GM12872 (cell line): Measurements from ENCODE around the gene CCDC60.

ENCODE experiments used
- TF ChIP-seq, protein P1 (sequence below): IDR thresholded peaks from 3 replicates; pipeline ENCODE4 v1.5.1; 2011; ENCODE audit warnings: low read depth, mild to moderate bottlenecking, low read length, moderate library complexity; ENCODE audit not compliant: insufficient read depth

CCDC60 gene

DNA sequence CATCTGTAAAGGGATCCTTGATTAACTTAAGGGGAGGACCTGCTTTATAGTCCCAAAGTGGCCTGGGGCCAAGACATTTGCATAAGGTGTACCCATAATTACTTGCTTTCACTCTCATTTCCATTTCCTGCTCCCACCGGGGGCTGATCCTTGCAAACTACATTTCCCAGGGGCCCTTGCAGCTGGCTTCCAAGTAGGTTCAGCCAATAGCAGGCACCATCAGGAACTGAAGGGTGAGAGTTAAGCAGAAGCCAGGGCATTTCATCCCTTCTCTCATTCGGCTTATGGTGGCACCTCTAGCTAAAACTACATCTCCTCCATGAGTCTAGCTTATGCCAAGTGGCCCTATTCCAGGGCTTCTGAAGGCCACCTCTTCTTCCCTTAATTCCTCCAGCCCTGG, 88.8 kb downstream of the CCDC60 start:
- TF ChIP-seq, protein P1, sequence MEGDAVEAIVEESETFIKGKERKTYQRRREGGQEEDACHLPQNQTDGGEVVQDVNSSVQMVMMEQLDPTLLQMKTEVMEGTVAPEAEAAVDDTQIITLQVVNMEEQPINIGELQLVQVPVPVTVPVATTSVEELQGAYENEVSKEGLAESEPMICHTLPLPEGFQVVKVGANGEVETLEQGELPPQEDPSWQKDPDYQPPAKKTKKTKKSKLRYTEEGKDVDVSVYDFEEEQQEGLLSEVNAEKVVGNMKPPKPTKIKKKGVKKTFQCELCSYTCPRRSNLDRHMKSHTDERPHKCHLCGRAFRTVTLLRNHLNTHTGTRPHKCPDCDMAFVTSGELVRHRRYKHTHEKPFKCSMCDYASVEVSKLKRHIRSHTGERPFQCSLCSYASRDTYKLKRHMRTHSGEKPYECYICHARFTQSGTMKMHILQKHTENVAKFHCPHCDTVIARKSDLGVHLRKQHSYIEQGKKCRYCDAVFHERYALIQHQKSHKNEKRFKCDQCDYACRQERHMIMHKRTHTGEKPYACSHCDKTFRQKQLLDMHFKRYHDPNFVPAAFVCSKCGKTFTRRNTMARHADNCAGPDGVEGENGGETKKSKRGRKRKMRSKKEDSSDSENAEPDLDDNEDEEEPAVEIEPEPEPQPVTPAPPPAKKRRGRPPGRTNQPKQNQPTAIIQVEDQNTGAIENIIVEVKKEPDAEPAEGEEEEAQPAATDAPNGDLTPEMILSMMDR: no peak

DNA sequence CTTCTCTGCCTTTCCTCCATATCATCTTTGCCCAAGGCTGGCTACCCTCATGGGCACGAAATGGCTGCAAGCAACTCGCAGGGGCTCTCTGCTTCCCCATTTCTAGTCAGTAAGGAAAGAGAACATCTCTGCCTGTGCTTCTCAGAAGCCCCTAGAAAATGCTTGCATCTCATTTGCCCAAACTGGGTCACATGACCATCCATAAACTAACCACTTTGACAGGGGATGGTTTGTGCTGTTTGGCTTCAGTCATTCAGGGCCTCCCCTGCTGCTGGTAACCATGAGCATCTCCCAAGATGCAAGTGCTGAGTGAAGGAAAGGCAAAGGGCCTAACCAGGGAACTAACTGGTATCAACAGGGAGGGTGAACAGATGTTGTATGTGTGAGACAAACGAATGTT, 91.1 kb downstream of the CCDC60 start:
- TF ChIP-seq, protein P1: no peak

DNA sequence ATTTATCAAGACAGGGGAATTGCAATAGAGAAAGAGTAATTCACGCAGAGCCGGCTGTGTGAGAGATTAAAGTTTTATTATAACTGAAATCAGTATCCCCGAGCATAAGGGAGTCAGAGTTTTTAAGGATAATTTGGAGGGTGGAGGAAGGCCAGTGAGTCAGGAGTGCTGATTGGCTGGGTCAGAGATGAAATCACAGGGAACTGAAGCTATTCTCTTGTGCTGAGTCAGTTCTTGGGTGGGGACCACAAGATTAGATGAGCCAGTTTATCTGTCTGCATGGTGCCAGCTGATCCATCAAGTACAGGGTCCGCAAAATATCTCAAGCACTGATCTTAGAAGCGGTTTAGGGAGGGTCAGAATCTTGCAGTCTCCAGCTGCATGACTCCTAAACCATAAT, 96.6 kb downstream of the CCDC60 start:
- TF ChIP-seq, protein P1: no peak

DNA sequence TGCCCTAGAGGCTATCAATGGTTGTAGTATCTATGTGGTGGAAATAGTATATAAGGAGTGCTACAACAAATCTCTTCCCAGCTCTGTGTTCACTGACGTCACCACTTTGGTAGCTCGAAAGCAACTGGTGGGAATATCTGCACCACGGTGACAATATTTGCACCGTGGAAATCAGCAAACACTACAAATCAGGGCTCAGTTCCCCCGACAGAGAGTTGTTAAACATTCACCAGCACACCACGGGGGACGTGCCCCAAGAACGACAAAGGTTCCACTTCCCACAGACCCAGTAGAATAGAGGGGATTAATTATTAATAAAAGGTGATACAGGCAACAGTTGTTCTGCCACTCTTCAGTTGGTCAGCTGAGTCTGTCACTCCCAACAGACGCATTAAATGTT, 98.4 kb downstream of the CCDC60 start:
- TF ChIP-seq, protein P1: no peak

DNA sequence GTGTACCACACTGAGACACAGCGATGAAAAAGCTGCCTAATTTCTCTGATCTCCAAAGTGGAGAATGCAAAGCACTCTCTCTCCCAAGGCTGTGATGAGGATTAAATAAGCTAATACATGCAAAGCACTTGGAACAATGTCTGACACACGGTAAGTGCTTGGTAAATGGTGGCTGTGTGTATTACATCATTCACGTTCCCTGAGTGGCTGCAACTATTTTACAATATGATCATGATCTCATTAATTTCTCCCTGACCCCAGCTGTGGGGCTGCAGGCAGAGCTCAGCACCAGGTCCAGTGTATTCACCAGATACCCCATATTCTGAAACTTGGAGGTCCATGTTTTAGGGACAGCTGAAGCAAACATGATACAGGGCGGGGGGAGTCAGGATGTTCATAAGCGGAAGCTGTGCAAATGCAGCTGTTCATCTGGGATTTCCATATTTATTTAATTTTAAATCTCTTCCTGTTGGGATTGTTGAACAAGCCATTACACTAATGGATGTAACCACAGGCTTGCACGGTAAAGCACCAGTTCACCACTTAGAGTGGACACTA, 106.4 kb downstream of the CCDC60 start:
- TF ChIP-seq, protein P1: no peak

DNA sequence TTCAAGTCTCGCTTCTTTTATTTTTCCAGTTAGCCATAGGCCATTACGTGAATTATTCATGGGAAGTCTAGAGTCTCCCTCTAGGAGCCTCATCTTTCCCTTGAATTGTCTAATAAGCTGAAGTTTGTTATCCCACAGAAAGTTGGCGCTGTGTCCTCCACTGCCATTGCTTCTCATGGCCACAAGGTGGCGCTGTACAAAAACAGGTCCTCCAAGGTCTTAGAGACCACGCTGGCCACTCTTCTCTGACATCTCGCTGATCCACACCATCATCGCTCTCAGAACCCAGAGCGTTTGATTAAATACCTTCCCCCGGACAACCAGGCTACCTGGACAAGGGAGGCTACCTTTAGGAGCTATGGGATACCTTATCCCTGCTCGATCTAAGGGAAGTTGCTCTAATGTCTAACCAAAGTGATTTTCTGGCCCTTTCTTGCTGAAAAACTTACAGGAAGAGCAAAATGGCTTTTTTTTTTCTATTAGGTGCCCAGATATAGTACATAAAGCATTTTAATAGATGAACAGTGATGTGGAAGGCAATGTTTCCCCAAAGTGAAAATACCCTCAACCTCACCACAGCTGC, 110.0 kb downstream of the CCDC60 start:
- TF ChIP-seq, protein P1: peak; percentile 98

DNA sequence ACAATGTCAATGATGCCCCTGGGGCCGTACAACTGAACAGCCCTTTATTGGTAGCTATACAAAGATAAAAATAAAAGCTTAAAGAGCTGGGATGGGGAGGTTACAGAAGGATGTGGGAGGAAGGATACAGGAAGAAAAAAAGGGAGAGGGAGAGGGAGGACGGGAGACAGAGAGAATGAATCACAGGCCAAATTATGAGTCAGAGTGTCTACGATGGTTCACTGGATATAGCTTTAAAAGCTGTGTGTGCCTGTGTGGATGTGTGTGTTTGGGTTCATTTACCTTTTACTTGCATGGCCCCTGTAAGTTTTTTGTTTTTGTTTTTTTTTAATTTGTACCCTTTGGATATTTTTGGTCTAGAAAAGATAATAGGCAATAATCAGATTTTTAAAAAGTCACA, 111.9 kb downstream of the CCDC60 start:
- TF ChIP-seq, protein P1: no peak

DNA sequence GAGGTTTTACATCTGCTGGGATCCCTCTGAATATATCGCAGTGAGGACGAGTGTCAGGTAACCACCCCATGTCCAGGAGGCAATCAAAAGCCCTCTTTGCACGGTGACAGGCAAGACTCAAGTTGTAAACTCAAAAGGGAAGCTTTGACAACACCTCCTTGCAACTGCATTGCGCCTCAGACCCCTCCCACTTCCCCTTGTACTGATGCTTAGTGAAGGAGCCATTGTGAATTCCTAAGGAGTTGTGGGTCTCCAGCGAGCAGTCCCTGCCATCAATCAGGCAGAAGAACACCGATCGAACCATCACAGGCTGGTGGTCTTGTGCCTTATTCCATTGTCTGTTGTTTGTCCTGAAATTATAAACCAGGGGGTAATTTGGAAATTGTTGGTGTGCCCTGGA, 112.6 kb downstream of the CCDC60 start:
- TF ChIP-seq, protein P1: no peak
